GM03348 (cell line): Measurements from ENCODE around the gene NEU4.
"Not testable (repeated sequence)": the region's sequence is repeated elsewhere in the genome, so short reads cannot be mapped to it uniquely, and the experiment has no call there.

ENCODE experiments used
- DNase-seq: peaks from one replicate; pipeline ENCODE4 v3.0.0; 2012; ENCODE audit warnings: low spot score

Gene NEU4

GRCh38 chr2:241833101-241833663 is 24.2 kb downstream of the NEU4 start:
- DNase-seq, result no peak

GRCh38 chr2:241833756-241834526 is 24.9 kb downstream of the NEU4 start:
- not testable (repeated sequence) for DNase-seq

GRCh38 chr2:241834527-241835210 is 25.7 kb downstream of the NEU4 start:
- no peak for DNase-seq

GRCh38 chr2:241835611-241836010 is 26.6 kb downstream of the NEU4 start:
- DNase-seq, result no peak

GRCh38 chr2:241836292-241836691 is 27.3 kb downstream of the NEU4 start:
- DNase-seq, result no peak

- no peak for DNase-seq
Measured at GRCh38 chr2:241837197-241837965, 28.4 kb downstream of the NEU4 start.

GRCh38 chr2:241841181-241842066 is 32.4 kb downstream of the NEU4 start:
- peak; percentile 5 for DNase-seq

- DNase-seq, result peak; percentile 4
Measured at GRCh38 chr2:241842067-241842415, 33.0 kb downstream of the NEU4 start.

- peak; percentile 7 for DNase-seq
Measured at GRCh38 chr2:241842620-241843211, 33.7 kb downstream of the NEU4 start.

- peak; percentile 10 for DNase-seq
Measured at GRCh38 chr2:241843321-241844065, 34.5 kb downstream of the NEU4 start.

- DNase-seq, result peak; percentile 90
Measured at GRCh38 chr2:241844066-241844728, 35.2 kb downstream of the NEU4 start.

- peak; percentile 5 for DNase-seq
Measured at GRCh38 chr2:241844831-241845578, 36.0 kb downstream of the NEU4 start.

GRCh38 chr2:241846406-241846805 is 37.4 kb downstream of the NEU4 start:
- DNase-seq, result no peak

- DNase-seq, result peak; percentile 3
Measured at GRCh38 chr2:241848761-241849615, 40.0 kb downstream of the NEU4 start.

GRCh38 chr2:241849616-241850543 is 40.9 kb downstream of the NEU4 start:
- DNase-seq, result peak; percentile 7

- no peak for DNase-seq
Measured at GRCh38 chr2:241850544-241851324, 41.7 kb downstream of the NEU4 start.
